Adrenal gland (tissue), 5 donors: ENCODE data around the gene GJC1.

Source experiments
- CTCF ChIP-seq, 6 experiments: fragments of 450-650 bp in 4 of 6; fragments of 200-600 bp in 2 of 6; sonication (generic) in 1 of 6; IDR thresholded peaks; 1 replicate in 5 of 6; 2 replicates in 1 of 6; pipeline versions ENCODE4 v1.5.1 to v1.8.0; 2016 to 2021; ENCODE audit warnings: antibody characterized with exemption in 6 of 6, mild to moderate bottlenecking in 2 of 6, moderate library complexity in 1 of 6
- POLR2A ChIP-seq, 2 donors: fragments of 450-650 bp; IDR thresholded peaks; one replicate each; pipeline ENCODE4 v1.6.1; 2017; ENCODE audit warnings: antibody characterized with exemption in 2 of 2, mild to moderate bottlenecking in 2 of 2, moderate library complexity in 1 of 2
- donor health status: DM: no; HTN: no; CAD: no.

GRCh38 chr17:44775136-44775837 lies 54.8 kb downstream of the GJC1 start:
- TF ChIP-seq CTCF (IDR thresholded peaks at IDR 0.05) (peak in 1 of 6 experiments; percentile 45), POLR2A (IDR thresholded peaks at IDR 0.05) (peak in 1 of 2 donors; percentile 29)
